ENCODE measurements around the gene PAX5.

DNA sequence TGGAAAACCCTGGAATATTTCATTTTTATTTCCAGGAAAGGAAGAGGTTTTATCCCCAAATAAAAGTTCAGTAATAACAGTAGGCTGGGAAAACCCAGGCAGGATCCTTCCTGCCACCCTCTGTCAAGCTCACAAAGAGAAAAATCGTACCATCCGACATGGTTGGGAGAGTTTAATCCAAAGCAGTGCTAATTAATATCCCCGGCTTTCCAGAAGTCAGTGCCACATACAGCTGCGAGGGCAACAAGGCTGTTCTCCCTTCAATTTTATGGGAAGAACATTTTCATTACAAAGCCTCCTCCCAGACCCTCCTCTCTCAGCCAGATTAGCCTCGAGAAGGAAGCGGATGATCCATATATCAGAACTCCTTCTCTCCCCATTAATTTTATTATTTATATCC, 95.5 kb downstream of the PAX5 start:
- TF ChIP-seq, protein P1, sequence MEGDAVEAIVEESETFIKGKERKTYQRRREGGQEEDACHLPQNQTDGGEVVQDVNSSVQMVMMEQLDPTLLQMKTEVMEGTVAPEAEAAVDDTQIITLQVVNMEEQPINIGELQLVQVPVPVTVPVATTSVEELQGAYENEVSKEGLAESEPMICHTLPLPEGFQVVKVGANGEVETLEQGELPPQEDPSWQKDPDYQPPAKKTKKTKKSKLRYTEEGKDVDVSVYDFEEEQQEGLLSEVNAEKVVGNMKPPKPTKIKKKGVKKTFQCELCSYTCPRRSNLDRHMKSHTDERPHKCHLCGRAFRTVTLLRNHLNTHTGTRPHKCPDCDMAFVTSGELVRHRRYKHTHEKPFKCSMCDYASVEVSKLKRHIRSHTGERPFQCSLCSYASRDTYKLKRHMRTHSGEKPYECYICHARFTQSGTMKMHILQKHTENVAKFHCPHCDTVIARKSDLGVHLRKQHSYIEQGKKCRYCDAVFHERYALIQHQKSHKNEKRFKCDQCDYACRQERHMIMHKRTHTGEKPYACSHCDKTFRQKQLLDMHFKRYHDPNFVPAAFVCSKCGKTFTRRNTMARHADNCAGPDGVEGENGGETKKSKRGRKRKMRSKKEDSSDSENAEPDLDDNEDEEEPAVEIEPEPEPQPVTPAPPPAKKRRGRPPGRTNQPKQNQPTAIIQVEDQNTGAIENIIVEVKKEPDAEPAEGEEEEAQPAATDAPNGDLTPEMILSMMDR (IDR thresholded peaks at IDR 0.05) = no peak
- TF ChIP-seq, protein P2, sequence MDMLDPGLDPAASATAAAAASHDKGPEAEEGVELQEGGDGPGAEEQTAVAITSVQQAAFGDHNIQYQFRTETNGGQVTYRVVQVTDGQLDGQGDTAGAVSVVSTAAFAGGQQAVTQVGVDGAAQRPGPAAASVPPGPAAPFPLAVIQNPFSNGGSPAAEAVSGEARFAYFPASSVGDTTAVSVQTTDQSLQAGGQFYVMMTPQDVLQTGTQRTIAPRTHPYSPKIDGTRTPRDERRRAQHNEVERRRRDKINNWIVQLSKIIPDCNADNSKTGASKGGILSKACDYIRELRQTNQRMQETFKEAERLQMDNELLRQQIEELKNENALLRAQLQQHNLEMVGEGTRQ (IDR thresholded peaks at IDR 0.05) = no peak
- no peak for TF ChIP-seq POLR2A (IDR thresholded peaks at IDR 0.05; ENCODE audit: low read length)

Measured in A549 (cell line).